ENCODE results near the gene TBC1D22A. TPM values are rescaled to one million over a fixed set of nuclear protein-coding genes. Genes with fewer than 3 reads are reported as not detected.

Gene TBC1D22A
- total RNA-seq, 1 donor from 2014 or later: 6.8 TPM

- Histone ChIP-seq H3K4me3 (ENCODE audit: low read length in 3 of 3) (peak overlapping the region in 2 of 3 donors; percentile 85 to 98), H3K9ac (ENCODE audit: low read depth in 1 of 3, low read length in 3 of 3) (peak overlapping the region in 1 of 3 donors; percentile 100), H3K27ac (ENCODE audit: low read depth, low read length) (no peak overlapping the region)
Measured at GRCh38 chr22:46761017-46761416, 1.4 kb upstream of the TBC1D22A start.

DNA sequence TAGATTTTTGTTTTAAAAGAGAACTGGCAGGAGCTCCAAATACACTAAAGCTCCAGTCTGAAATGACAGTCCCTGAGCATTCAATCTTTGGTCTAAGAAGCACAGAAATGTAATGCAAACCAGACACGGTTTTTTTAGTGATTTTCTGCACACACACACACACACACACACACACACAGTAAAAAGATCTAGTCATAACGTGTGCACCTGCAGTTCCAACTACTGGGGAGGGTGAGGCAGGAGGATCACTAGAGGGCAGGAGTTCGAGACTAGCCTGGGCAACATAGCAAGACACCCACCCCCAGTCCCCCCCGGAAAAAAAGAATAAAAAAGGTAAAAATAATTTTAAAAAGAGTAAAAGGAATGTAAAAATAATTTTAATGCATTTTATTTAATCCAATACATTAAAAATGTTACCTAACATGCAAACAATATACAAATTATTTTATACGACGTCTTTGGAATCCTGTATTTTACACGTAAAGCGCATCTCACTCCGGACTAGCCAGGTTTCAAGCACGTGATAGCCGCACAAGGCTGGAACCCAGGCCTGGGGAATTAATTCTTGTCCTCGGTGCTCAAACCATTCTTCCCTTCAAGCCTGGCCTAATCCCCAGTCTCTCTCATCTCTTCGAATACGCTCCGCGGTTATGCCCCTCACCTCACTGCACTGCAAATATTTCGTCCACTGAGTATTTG is 762 bp upstream of the TBC1D22A start:
- H3K4me3 ChIP-seq (ENCODE audit: low read length in 3 of 3): peak overlapping the region; percentile 85 to 100 (median 98)
- H3K9ac ChIP-seq (ENCODE audit: low read depth in 1 of 3, low read length in 3 of 3): peak overlapping the region; percentile 98 to 100 (median 100)
- peaks cover 25 to 40% (median 33%) of the 10 kb centered on the region in 3 donors for H3K4me1 ChIP-seq (ENCODE audit: control insufficient read depth in 3 of 3, insufficient read depth in 3 of 3, low read length in 3 of 3)
- H3K36me3 ChIP-seq (ENCODE audit: control insufficient read depth in 3 of 3, insufficient read depth in 3 of 3, low read length in 3 of 3): peaks cover 2 to 4% (median 2%) of the 10 kb centered on the region in 3 donors
- H3K27me3 ChIP-seq (ENCODE audit: control insufficient read depth in 3 of 3, insufficient read depth in 3 of 3, low read length in 3 of 3): no peaks in the 10 kb centered on the region
- peak overlapping the region; percentile 95 for H3K27ac ChIP-seq (ENCODE audit: low read depth, low read length)
- no peaks in the 10 kb centered on the region for H3K9me3 ChIP-seq (ENCODE audit: control insufficient read depth in 3 of 3, low read length in 3 of 3)

More at GRCh38 chr22:46761017-46761416, 1.4 kb upstream of the TBC1D22A start:
- Histone ChIP-seq H3K36me3 (ENCODE audit: control insufficient read depth in 3 of 3, insufficient read depth in 3 of 3, low read length in 3 of 3) (peaks cover 2 to 4% (median 2%) of the 10 kb centered on the region in 3 donors), H3K4me1 (ENCODE audit: control insufficient read depth in 3 of 3, insufficient read depth in 3 of 3, low read length in 3 of 3) (peaks cover 25 to 39% (median 31%) of the 10 kb centered on the region in 3 donors), H3K9me3 (ENCODE audit: control insufficient read depth in 3 of 3, low read length in 3 of 3) (no peaks in the 10 kb centered on the region), H3K27me3 (ENCODE audit: control insufficient read depth in 3 of 3, insufficient read depth in 3 of 3, low read length in 3 of 3) (no peaks in the 10 kb centered on the region)

DNA sequence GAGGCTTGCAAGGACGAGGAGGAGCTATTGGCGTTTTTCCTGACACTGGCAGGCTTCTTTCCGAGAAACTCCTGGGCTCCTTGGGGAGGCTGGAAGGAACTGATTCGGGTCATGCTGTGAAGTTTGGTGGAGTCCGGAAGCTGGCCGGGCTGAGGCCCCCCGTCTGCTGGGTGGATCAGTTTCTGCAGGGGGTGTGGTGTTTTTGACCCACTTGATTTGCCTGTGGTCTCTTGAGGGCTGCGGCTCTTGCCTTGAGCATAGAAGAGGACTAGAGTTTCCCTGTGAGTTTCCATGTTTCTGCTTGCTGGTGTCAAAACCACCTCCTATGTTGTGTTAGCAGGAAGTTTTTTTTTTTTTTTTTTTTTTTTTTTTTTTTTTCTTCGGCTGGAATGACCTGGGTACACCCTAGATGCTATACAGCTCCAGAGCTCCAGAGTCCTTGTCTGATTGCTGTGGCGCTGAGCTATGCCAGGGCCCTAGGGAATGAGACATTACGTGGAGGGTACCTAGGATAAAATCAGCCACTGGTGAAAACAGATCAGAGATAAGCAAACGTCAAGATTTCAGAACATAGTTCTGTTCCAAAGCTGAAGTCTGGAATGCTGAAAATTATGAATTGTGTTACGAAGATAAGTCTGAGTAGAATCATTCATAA is 728 bp downstream of the TBC1D22A start:
- H3K9ac ChIP-seq (ENCODE audit: low read depth in 1 of 3, low read length in 3 of 3): peak overlapping the region; percentile 98 to 100 (median 100)
- peak overlapping the region; percentile 95 for H3K27ac ChIP-seq (ENCODE audit: low read depth, low read length)
- no peaks in the 10 kb centered on the region for H3K27me3 ChIP-seq (ENCODE audit: control insufficient read depth in 3 of 3, insufficient read depth in 3 of 3, low read length in 3 of 3)
- peaks cover 24 to 48% (median 34%) of the 10 kb centered on the region in 3 donors for H3K4me1 ChIP-seq (ENCODE audit: control insufficient read depth in 3 of 3, insufficient read depth in 3 of 3, low read length in 3 of 3)
- peak overlapping the region; percentile 85 to 100 (median 98) for H3K4me3 ChIP-seq (ENCODE audit: low read length in 3 of 3)
- H3K36me3 ChIP-seq (ENCODE audit: control insufficient read depth in 3 of 3, insufficient read depth in 3 of 3, low read length in 3 of 3): peaks cover 2 to 4% (median 2%) of the 10 kb centered on the region in 3 donors
- H3K9me3 ChIP-seq (ENCODE audit: control insufficient read depth in 3 of 3, low read length in 3 of 3): no peaks in the 10 kb centered on the region

GRCh38 chr22:46764140-46764680 is 1.8 kb downstream of the TBC1D22A start:
- no peaks in the 10 kb centered on the region for H3K9me3 ChIP-seq (ENCODE audit: control insufficient read depth in 3 of 3, low read length in 3 of 3)
- peaks cover 21 to 49% (median 32%) of the 10 kb centered on the region in 3 donors for H3K4me1 ChIP-seq (ENCODE audit: control insufficient read depth in 3 of 3, insufficient read depth in 3 of 3, low read length in 3 of 3)
- no peak overlapping the region for H3K9ac ChIP-seq (ENCODE audit: low read depth in 1 of 3, low read length in 3 of 3)
- H3K27ac ChIP-seq (ENCODE audit: low read depth, low read length): no peak overlapping the region
- H3K36me3 ChIP-seq (ENCODE audit: control insufficient read depth in 3 of 3, insufficient read depth in 3 of 3, low read length in 3 of 3): peaks cover 2 to 4% (median 2%) of the 10 kb centered on the region in 3 donors
- no peak overlapping the region for H3K4me3 ChIP-seq (ENCODE audit: low read length in 3 of 3)
- no peaks in the 10 kb centered on the region for H3K27me3 ChIP-seq (ENCODE audit: control insufficient read depth in 3 of 3, insufficient read depth in 3 of 3, low read length in 3 of 3)

- Histone ChIP-seq H3K36me3 (ENCODE audit: control insufficient read depth in 3 of 3, insufficient read depth in 3 of 3, low read length in 3 of 3) (peaks cover 2 to 3% (median 2%) of the 10 kb centered on the region in 3 donors), H3K27ac (ENCODE audit: low read depth, low read length) (no peak overlapping the region), H3K4me3 (ENCODE audit: low read length in 3 of 3) (no peak overlapping the region), H3K9ac (ENCODE audit: low read depth in 1 of 3, low read length in 3 of 3) (no peak overlapping the region), H3K27me3 (ENCODE audit: control insufficient read depth in 3 of 3, insufficient read depth in 3 of 3, low read length in 3 of 3) (no peaks in the 10 kb centered on the region), H3K4me1 (ENCODE audit: control insufficient read depth in 3 of 3, insufficient read depth in 3 of 3, low read length in 3 of 3) (peaks cover 27 to 56% (median 39%) of the 10 kb centered on the region in 3 donors), H3K9me3 (ENCODE audit: control insufficient read depth in 3 of 3, low read length in 3 of 3) (no peaks in the 10 kb centered on the region)
Measured at GRCh38 chr22:46764779-46765485, 2.5 kb downstream of the TBC1D22A start.

- Histone ChIP-seq H3K36me3 (ENCODE audit: control insufficient read depth in 3 of 3, insufficient read depth in 3 of 3, low read length in 3 of 3) (peaks cover 0 to 2% (median 0%) of the 10 kb centered on the region in 3 donors), H3K9me3 (ENCODE audit: control insufficient read depth in 3 of 3, low read length in 3 of 3) (no peaks in the 10 kb centered on the region), H3K9ac (ENCODE audit: low read depth in 1 of 3, low read length in 3 of 3) (no peak overlapping the region), H3K27me3 (ENCODE audit: control insufficient read depth in 3 of 3, insufficient read depth in 3 of 3, low read length in 3 of 3) (no peaks in the 10 kb centered on the region), H3K4me1 (ENCODE audit: control insufficient read depth in 3 of 3, insufficient read depth in 3 of 3, low read length in 3 of 3) (peaks cover 29 to 56% (median 39%) of the 10 kb centered on the region in 3 donors), H3K27ac (ENCODE audit: low read depth, low read length) (no peak overlapping the region), H3K4me3 (ENCODE audit: low read length in 3 of 3) (no peak overlapping the region)
Measured at GRCh38 chr22:46766611-46767010, 4.2 kb downstream of the TBC1D22A start.

DNA sequence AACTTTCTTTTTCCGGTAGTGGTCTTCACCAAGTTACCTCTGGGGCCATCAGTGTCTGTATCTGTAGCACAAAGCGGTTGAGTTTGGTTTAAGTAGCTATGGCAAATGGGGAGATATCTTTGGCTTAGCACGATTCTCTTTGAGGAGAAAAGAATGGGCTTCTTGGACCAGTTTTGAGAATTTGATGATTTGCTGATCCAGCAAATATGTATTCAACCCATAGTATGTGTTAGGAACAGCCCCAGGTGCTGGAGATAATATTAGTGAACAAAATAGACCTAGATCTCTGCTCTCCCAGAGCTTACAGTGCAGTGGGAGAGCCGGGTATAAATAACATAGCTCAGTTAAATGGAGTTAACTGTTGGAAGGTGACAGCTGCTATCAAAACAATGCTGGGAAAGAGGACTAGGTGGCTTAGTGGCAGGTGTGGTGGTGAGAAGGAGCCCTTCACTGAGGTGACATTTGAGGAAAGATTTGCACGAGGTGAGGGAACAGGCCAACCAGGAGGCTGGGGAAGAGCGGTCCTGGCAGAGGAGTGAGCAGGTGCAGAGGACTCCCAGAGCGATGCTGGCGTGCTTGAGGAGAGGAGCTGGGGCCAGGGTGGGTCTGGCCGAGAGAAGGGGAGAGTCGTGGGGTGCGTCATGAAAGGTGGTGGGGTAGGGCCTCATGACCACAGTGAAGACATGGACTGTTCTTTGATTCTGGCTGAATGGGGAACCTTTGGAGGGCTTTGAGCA is 5.0 kb downstream of the TBC1D22A start:
- Histone ChIP-seq H3K36me3 (ENCODE audit: control insufficient read depth in 3 of 3, insufficient read depth in 3 of 3, low read length in 3 of 3) (no peaks in the 10 kb centered on the region), H3K4me3 (ENCODE audit: low read length in 3 of 3) (no peak overlapping the region), H3K4me1 (ENCODE audit: control insufficient read depth in 3 of 3, insufficient read depth in 3 of 3, low read length in 3 of 3) (peaks cover 27 to 52% (median 37%) of the 10 kb centered on the region in 3 donors), H3K27me3 (ENCODE audit: control insufficient read depth in 3 of 3, insufficient read depth in 3 of 3, low read length in 3 of 3) (no peaks in the 10 kb centered on the region), H3K9ac (ENCODE audit: low read depth in 1 of 3, low read length in 3 of 3) (no peak overlapping the region), H3K27ac (ENCODE audit: low read depth, low read length) (peak overlapping the region; percentile 40), H3K9me3 (ENCODE audit: control insufficient read depth in 3 of 3, low read length in 3 of 3) (no peaks in the 10 kb centered on the region)

- peak overlapping the region; percentile 30 to 41 (median 34) for H3K4me3 ChIP-seq (ENCODE audit: low read length in 3 of 3)
- peak overlapping the region in 2 of 3 donors; percentile 21 to 72 for H3K9ac ChIP-seq (ENCODE audit: low read depth in 1 of 3, low read length in 3 of 3)
- peak overlapping the region; percentile 81 for H3K27ac ChIP-seq (ENCODE audit: low read depth, low read length)
- no peaks in the 10 kb centered on the region for H3K36me3 ChIP-seq (ENCODE audit: control insufficient read depth in 3 of 3, insufficient read depth in 3 of 3, low read length in 3 of 3)
- H3K9me3 ChIP-seq (ENCODE audit: control insufficient read depth in 3 of 3, low read length in 3 of 3): no peaks in the 10 kb centered on the region
- no peaks in the 10 kb centered on the region for H3K27me3 ChIP-seq (ENCODE audit: control insufficient read depth in 3 of 3, insufficient read depth in 3 of 3, low read length in 3 of 3)
- peaks cover 34 to 54% (median 38%) of the 10 kb centered on the region in 3 donors for H3K4me1 ChIP-seq (ENCODE audit: control insufficient read depth in 3 of 3, insufficient read depth in 3 of 3, low read length in 3 of 3)
Measured at GRCh38 chr22:46769191-46769675, 6.8 kb downstream of the TBC1D22A start.

DNA sequence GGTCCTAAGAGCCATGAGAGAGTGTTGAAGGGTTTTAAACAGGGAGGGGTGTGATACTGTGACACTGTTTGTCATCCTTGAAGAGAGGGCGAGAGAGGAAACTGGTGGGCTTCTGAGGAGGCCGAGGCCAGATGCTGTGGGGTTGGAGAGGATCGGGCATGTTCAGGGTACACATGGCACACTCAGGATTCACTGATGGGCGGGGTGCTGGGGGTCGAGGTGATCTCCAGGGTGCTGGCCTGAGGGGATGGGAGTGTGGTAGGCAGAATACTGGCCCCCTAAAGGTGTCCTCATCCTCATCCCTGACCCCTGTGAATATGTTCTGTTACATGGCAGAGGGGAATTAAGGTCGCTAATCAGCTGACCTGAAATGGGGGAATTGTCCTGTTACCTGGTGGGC is 7.3 kb downstream of the TBC1D22A start:
- H3K4me3 ChIP-seq (ENCODE audit: low read length in 3 of 3): peak overlapping the region in 2 of 3 donors; percentile 34 to 41
- peak overlapping the region; percentile 81 for H3K27ac ChIP-seq (ENCODE audit: low read depth, low read length)
- no peaks in the 10 kb centered on the region for H3K9me3 ChIP-seq (ENCODE audit: control insufficient read depth in 3 of 3, low read length in 3 of 3)
- no peaks in the 10 kb centered on the region for H3K36me3 ChIP-seq (ENCODE audit: control insufficient read depth in 3 of 3, insufficient read depth in 3 of 3, low read length in 3 of 3)
- H3K4me1 ChIP-seq (ENCODE audit: control insufficient read depth in 3 of 3, insufficient read depth in 3 of 3, low read length in 3 of 3): peaks cover 34 to 57% (median 43%) of the 10 kb centered on the region in 3 donors
- H3K27me3 ChIP-seq (ENCODE audit: control insufficient read depth in 3 of 3, insufficient read depth in 3 of 3, low read length in 3 of 3): no peaks in the 10 kb centered on the region
- H3K9ac ChIP-seq (ENCODE audit: low read depth in 1 of 3, low read length in 3 of 3): peak overlapping the region in 2 of 3 donors; percentile 33 to 72
